HG02870 (cell line): Measurements from ENCODE around the gene PCLO.
"Not testable (repeated sequence)": the region's sequence is repeated elsewhere in the genome, so short reads cannot be mapped to it uniquely, and the experiment has no call there.

ENCODE experiments used
- ATAC-seq: cut with Tn5 transposase; IDR thresholded peaks from one replicate; pipeline ENCODE4 v1.9.1; 2021; ENCODE audit warnings: mild to moderate bottlenecking, moderate library complexity; ENCODE audit not compliant: unreplicated experiment

PCLO gene

GRCh38 chr7:82742163-82742562 lies 420.5 kb downstream of the PCLO start:
- ATAC-seq, result no peak

- no peak for ATAC-seq
Observed at GRCh38 chr7:82741493-82741892, 421.2 kb downstream of the PCLO start.

GRCh38 chr7:82740246-82740848 lies 422.3 kb downstream of the PCLO start:
- ATAC-seq, result peak; percentile 54

GRCh38 chr7:82736633-82737032 lies 426.1 kb downstream of the PCLO start:
- no peak for ATAC-seq

- no peak for ATAC-seq
Observed at GRCh38 chr7:82732677-82733076, 430.0 kb downstream of the PCLO start.

- no peak for ATAC-seq
Observed at GRCh38 chr7:82729172-82730030, 433.3 kb downstream of the PCLO start.

GRCh38 chr7:82726038-82726800 lies 436.5 kb downstream of the PCLO start:
- no peak for ATAC-seq

- no peak for ATAC-seq
Observed at GRCh38 chr7:82723411-82723810, 439.3 kb downstream of the PCLO start.

GRCh38 chr7:82722946-82723345 lies 439.7 kb downstream of the PCLO start:
- ATAC-seq, result no peak

- peak; percentile 62 for ATAC-seq
Observed at GRCh38 chr7:82715344-82715743, 447.3 kb downstream of the PCLO start.

GRCh38 chr7:82714883-82715282 lies 447.8 kb downstream of the PCLO start:
- ATAC-seq, result no peak

GRCh38 chr7:82713506-82713905 lies 449.2 kb downstream of the PCLO start:
- no peak for ATAC-seq

- not testable (repeated sequence) for ATAC-seq
Observed at GRCh38 chr7:82706344-82706743, 456.3 kb downstream of the PCLO start.

- no peak for ATAC-seq
Observed at GRCh38 chr7:82705517-82706260, 457.0 kb downstream of the PCLO start.

GRCh38 chr7:82704121-82704520 lies 458.6 kb downstream of the PCLO start:
- no peak for ATAC-seq
